ENCODE results near the gene POU2AF1.

POU2AF1 gene

DNA sequence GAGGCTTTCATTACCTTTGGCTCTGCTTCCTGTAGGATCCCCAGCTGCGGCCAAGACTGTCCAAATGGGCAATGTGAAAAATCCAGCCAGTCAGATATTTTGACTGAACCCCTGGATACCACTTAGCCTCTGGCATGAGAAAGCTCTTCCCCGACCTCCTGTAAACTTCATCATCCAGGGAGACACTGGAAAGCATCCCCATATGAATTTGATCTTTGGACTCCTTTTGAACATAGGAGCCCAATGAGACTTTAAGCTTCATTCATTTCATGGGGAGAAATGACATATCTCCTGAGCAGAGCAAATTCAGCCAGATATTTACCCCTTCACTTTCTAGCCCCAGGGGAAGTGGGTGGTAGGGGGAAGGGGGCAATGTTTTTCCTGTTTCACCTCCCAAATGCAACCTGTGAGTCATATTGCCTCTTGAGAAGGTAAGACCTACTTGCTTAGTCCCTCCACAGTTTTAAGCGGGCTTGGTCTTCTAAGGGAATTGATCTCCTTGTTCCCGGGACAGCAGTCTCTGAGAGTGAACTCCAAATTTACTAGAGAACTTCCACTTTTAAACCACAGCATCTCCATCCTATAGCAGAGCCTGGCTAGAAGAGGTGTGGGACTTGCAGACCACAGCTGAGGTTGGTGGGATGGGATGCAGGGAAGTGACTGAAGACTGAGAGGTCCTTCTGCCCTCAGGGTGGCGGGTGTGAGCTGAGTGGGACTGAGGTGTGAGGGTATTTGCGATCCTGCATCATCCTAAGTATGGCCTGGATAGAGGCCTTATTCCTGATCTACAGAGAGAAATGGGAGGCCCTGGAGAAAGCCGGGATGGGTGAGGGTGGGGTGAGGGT, 20.3 kb upstream of the POU2AF1 start:
- Histone ChIP-seq H3K36me3 (replicated peaks; ENCODE audit: insufficient read depth, low read length) (no peaks in the 10 kb centered on the region), H3K9me2 (replicated peaks; ENCODE audit: insufficient read depth, low read length) (no peaks in the 10 kb centered on the region), H3K79me2 (ENCODE audit: low read length) (no peaks in the 10 kb centered on the region), H3K4me2 (ENCODE audit: low read depth, low read length) (no peak overlapping the region), H3K9ac (ENCODE audit: low read length) (no peak overlapping the region), H3K27me3 (replicated peaks; ENCODE audit: insufficient read depth, low read length) (no peaks in the 10 kb centered on the region), H4K20me1 (ENCODE audit: insufficient read depth, low read length) (no peaks in the 10 kb centered on the region), H3F3A (ENCODE audit: insufficient read depth, low read length) (no peaks in the 10 kb centered on the region), H3K9me3 (replicated peaks; ENCODE audit: insufficient read depth, low read length) (no peaks in the 10 kb centered on the region), H3K4me3 (ENCODE audit: low read length) (no peak overlapping the region), H3K4me1 (ENCODE audit: low read length) (peaks cover 3% of the 10 kb centered on the region; the same call in 1 of the 2 replicates), H3K27ac (ENCODE audit: low read length) (no peak overlapping the region), H2AFZ (ENCODE audit: low read length) (no peak overlapping the region)
- TF ChIP-seq, protein P1, sequence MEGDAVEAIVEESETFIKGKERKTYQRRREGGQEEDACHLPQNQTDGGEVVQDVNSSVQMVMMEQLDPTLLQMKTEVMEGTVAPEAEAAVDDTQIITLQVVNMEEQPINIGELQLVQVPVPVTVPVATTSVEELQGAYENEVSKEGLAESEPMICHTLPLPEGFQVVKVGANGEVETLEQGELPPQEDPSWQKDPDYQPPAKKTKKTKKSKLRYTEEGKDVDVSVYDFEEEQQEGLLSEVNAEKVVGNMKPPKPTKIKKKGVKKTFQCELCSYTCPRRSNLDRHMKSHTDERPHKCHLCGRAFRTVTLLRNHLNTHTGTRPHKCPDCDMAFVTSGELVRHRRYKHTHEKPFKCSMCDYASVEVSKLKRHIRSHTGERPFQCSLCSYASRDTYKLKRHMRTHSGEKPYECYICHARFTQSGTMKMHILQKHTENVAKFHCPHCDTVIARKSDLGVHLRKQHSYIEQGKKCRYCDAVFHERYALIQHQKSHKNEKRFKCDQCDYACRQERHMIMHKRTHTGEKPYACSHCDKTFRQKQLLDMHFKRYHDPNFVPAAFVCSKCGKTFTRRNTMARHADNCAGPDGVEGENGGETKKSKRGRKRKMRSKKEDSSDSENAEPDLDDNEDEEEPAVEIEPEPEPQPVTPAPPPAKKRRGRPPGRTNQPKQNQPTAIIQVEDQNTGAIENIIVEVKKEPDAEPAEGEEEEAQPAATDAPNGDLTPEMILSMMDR (IDR thresholded peaks at IDR 0.05; ENCODE audit: low read length), result no peak
- no peak for TF ChIP-seq EZH2phosphoT487 (IDR thresholded peaks at IDR 0.05; ENCODE audit: low read length)
- no peak for TF ChIP-seq EZH2 (optimal IDR thresholded peaks at IDR 0.05; ENCODE audit: low read depth, low read length)
- no peak for DNase-seq

DNA sequence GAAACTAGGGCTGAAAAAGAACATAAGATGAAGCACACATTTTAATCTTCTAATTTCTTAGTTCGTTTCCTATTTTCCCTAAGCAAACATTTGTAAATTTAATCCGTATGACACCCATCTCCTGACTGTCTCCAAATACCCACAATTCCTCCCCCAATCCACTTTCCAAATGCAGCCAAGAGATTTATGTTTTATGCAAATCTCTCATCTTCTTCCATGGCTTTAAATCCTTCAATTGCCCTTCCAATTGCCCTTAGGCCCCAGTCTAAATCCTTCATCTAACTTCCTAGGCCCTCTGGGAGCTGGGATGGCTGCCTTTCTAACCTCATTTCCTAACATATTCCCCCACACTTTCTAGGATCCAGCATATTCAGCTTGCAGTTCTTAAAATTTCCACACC, 18.0 kb upstream of the POU2AF1 start:
- no peak overlapping the region for H3K27ac ChIP-seq (ENCODE audit: low read length)
- no peak overlapping the region for H2AFZ ChIP-seq (ENCODE audit: low read length)
- H3K9me2 ChIP-seq (replicated peaks; ENCODE audit: insufficient read depth, low read length), result no peaks in the 10 kb centered on the region

DNA sequence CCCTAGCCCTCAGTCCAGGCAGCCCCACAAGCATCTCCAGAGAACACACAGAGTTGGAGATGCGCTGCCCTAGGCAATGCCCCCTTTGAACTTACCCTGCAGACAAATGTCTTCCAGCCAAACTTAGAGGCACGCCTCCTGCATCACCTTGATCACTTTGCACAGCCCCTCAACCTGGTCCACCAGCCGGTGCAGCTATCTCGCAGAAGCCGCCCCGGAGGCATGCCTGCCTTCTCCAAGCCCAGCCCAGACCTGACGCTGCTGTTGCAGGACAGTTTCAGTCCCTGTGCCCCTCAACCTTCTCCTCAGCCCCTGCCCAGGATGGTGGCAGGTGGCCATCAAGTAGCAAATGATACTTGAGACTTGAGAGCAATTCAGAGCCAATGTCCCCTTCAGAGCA, 16.7 kb upstream of the POU2AF1 start:
- no peak overlapping the region for H3K27ac ChIP-seq (ENCODE audit: low read length)
- H3F3A ChIP-seq (ENCODE audit: insufficient read depth, low read length), result no peaks in the 10 kb centered on the region
- H3K36me3 ChIP-seq (replicated peaks; ENCODE audit: insufficient read depth, low read length), result no peaks in the 10 kb centered on the region
- no peak overlapping the region for H3K9ac ChIP-seq (ENCODE audit: low read length)
- no peaks in the 10 kb centered on the region for H3K9me3 ChIP-seq (replicated peaks; ENCODE audit: insufficient read depth, low read length)
- no peaks in the 10 kb centered on the region for H3K27me3 ChIP-seq (replicated peaks; ENCODE audit: insufficient read depth, low read length)
- no peaks in the 10 kb centered on the region for H3K79me2 ChIP-seq (ENCODE audit: low read length)
- no peak for DNase-seq
- no peaks in the 10 kb centered on the region for H3K9me2 ChIP-seq (replicated peaks; ENCODE audit: insufficient read depth, low read length)
- H2AFZ ChIP-seq (ENCODE audit: low read length), result no peak overlapping the region
- peaks cover 3% of the 10 kb centered on the region; the same call in 1 of the 2 replicates for H3K4me1 ChIP-seq (ENCODE audit: low read length)
- no peaks in the 10 kb centered on the region for H4K20me1 ChIP-seq (ENCODE audit: insufficient read depth, low read length)
- H3K4me2 ChIP-seq (ENCODE audit: low read depth, low read length), result no peak overlapping the region
- no peak overlapping the region for H3K4me3 ChIP-seq (ENCODE audit: low read length)
- TF ChIP-seq, protein P1 (IDR thresholded peaks at IDR 0.05; ENCODE audit: low read length), result no peak
- TF ChIP-seq EZH2 (optimal IDR thresholded peaks at IDR 0.05; ENCODE audit: low read depth, low read length) (no peak), EZH2phosphoT487 (IDR thresholded peaks at IDR 0.05; ENCODE audit: low read length) (no peak)

More for the DNA sequence above, 18.0 kb upstream of the POU2AF1 start:
- TF ChIP-seq, protein P1 (IDR thresholded peaks at IDR 0.05; ENCODE audit: low read length), result no peak
- no peak for TF ChIP-seq EZH2phosphoT487 (IDR thresholded peaks at IDR 0.05; ENCODE audit: low read length)
- TF ChIP-seq EZH2 (optimal IDR thresholded peaks at IDR 0.05; ENCODE audit: low read depth, low read length), result no peak
- no peak overlapping the region for H3K9ac ChIP-seq (ENCODE audit: low read length)
- no peaks in the 10 kb centered on the region for H3K9me3 ChIP-seq (replicated peaks; ENCODE audit: insufficient read depth, low read length)
- DNase-seq, result no peak
- no peak overlapping the region for H3K4me3 ChIP-seq (ENCODE audit: low read length)
- H3F3A ChIP-seq (ENCODE audit: insufficient read depth, low read length), result no peaks in the 10 kb centered on the region
- no peaks in the 10 kb centered on the region for H3K36me3 ChIP-seq (replicated peaks; ENCODE audit: insufficient read depth, low read length)
- no peak overlapping the region for H3K4me2 ChIP-seq (ENCODE audit: low read depth, low read length)
- no peaks in the 10 kb centered on the region for H4K20me1 ChIP-seq (ENCODE audit: insufficient read depth, low read length)
- peaks cover 3% of the 10 kb centered on the region; the same call in 1 of the 2 replicates for H3K4me1 ChIP-seq (ENCODE audit: low read length)
- no peaks in the 10 kb centered on the region for H3K27me3 ChIP-seq (replicated peaks; ENCODE audit: insufficient read depth, low read length)
- no peaks in the 10 kb centered on the region for H3K79me2 ChIP-seq (ENCODE audit: low read length)

All from MM.1S (cell line).